Stimulated activated CD8-positive, alpha-beta memory T cell treated with anti-CD3 and anti-CD28 coated beads, Interleukin-7, amount 100 ng/mL, for 48 hours (primary cell): ENCODE measurements around the gene CDH22.
A peak's percentile ranks its signal among the peaks of the same experiment; 100 is the strongest.

Source experiments
- DNase-seq, 2 donors: peaks; one replicate each; pipeline ENCODE4 v3.0.0-alpha.2; 2020; ENCODE audit warnings: low read depth in 1 of 2; ENCODE audit errors: extremely low read depth in 1 of 2

CDH22 gene

GRCh38 chr20:46203510-46203837, 104.8 kb downstream of the CDH22 start:
- no peak for DNase-seq

- no peak for DNase-seq
Measured at GRCh38 chr20:46202766-46203509, 105.4 kb downstream of the CDH22 start.

- DNase-seq, result no peak
Measured at GRCh38 chr20:46200582-46201570, 107.4 kb downstream of the CDH22 start.

- DNase-seq, result peak in 1 of 2 donors; percentile 7
Measured at GRCh38 chr20:46199198-46199597, 109.1 kb downstream of the CDH22 start.

- DNase-seq, result no peak
Measured at GRCh38 chr20:46196990-46197389, 111.3 kb downstream of the CDH22 start.

GRCh38 chr20:46195264-46196036, 112.8 kb downstream of the CDH22 start:
- DNase-seq, result no peak

- no peak for DNase-seq
Measured at GRCh38 chr20:46194409-46194808, 113.9 kb downstream of the CDH22 start.

- DNase-seq, result no peak
Measured at GRCh38 chr20:46192376-46192944, 115.8 kb downstream of the CDH22 start.

- DNase-seq, result no peak
Measured at GRCh38 chr20:46191611-46192010, 116.7 kb downstream of the CDH22 start.

- no peak for DNase-seq
Measured at GRCh38 chr20:46191168-46191540, 117.1 kb downstream of the CDH22 start.

GRCh38 chr20:46190478-46191167, 117.7 kb downstream of the CDH22 start:
- no peak for DNase-seq

- no peak for DNase-seq
Measured at GRCh38 chr20:46188866-46189541, 119.3 kb downstream of the CDH22 start.

- no peak for DNase-seq
Measured at GRCh38 chr20:46186210-46186609, 122.1 kb downstream of the CDH22 start.

GRCh38 chr20:46185353-46185752, 122.9 kb downstream of the CDH22 start:
- no peak for DNase-seq

- no peak for DNase-seq
Measured at GRCh38 chr20:46183768-46184167, 124.5 kb downstream of the CDH22 start.

- DNase-seq, result no peak
Measured at GRCh38 chr20:46182276-46183200, 125.8 kb downstream of the CDH22 start.

GRCh38 chr20:46179862-46180261, 128.4 kb downstream of the CDH22 start:
- no peak for DNase-seq

- DNase-seq, result no peak
Measured at GRCh38 chr20:46178891-46179290, 129.4 kb downstream of the CDH22 start.

GRCh38 chr20:46177768-46178167, 130.5 kb downstream of the CDH22 start:
- DNase-seq, result no peak
